ENCODE measurements around the gene MORN4.
A peak's percentile ranks its signal among the peaks of the same experiment; 100 is the strongest.
"Not testable (repeated sequence)": the region's sequence is repeated elsewhere in the genome, so short reads cannot be mapped to it uniquely, and the experiment has no call there.

MORN4 gene

DNA sequence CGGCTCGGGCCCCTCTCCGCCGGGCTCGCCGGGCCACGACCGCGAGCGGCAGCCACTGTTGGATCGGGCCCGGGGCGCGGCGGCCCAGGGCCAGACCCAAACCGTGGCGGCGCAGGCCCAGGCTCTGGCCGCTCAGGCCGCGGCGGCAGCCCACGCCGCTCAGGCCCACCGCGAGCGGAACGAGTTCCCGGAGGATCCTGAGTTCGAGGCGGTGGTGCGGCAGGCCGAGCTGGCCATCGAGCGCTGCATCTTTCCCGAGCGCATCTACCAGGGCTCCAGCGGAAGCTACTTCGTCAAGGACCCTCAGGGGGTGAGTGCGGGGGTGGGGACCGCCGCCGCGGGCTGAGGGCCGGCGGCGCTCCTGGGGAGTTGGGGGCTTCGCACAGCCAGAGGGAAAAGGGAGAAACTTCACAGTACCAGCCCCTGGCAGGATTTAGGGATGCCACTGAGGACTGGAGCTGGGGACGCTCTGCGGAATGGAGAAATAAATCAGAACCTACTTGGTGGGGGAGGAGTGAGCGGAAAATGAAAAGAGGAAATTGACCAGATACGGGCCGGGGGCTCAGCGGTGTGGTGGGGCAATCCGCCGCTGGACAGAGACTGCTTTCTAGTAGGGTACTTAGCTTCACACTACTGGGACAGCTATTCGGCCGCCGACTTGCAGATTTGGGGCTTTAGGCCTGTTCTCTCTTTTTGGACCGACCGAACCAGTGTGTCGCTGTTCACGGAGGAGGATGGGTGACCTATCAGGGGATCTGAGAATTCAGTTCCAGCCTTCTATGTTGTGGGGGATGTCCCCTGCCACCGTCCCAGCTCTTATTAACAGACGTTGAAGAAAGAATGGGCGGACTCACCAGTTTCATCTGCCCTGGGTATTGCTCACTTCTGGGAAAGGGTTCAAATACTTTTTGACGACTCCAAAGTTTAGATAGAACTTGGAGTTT lies 7.8 kb upstream of the MORN4 start:
- DNase-seq (ENCODE audit: low read depth), result no peak

DNA sequence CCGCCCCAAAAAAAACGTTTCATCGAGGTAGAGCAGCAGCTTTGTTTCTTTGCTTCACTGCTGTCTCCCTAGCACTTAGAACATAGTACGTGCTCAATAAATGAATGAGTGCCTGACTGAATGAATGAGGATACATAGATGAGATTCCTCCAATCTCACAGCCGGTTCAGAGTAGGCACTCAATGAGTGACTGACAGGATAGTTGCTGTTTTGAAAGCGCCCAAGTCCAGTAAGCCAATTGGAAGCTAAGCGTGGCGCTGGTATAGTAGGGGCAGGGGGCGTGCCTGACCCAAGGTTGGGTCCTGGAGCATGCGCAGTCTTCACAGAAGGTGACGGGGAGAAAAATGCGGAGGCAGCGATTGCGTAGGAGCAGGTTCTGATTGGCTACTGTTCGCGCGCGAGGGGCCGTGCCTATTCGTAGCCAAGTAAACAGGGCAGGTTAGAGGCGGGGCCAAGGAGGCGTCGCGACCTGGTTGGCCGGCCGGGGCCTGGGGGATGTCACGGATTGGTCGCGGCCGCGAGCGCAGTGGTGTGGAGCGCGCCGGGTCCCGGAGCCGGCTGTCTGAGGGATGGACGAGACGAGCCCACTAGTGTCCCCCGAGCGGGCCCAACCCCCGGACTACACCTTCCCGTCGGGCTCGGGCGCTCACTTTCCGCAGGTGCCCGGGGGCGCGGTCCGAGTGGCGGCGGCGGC lies 7.0 kb upstream of the MORN4 start, which contains the start of gene PI4K2A:
TSS of gene PI4K2A (plus strand) at position 498 of the 694 bp plus-strand sequence. CDS start at position 570, 72 bp downstream.
- DNase-seq (ENCODE audit: low read depth), result peak; percentile 87

- DNase-seq (ENCODE audit: low read depth), result not testable (repeated sequence)
These were observed 5.8 kb upstream of the MORN4 start for GRCh38 chr10:97639090-97639489.

- no peak for DNase-seq (ENCODE audit: low read depth)
These were observed 2.3 kb upstream of the MORN4 start for GRCh38 chr10:97635577-97635976.

- no peak for DNase-seq (ENCODE audit: low read depth)
These were observed 621 bp upstream of the MORN4 start for GRCh38 chr10:97633921-97634320.

DNA sequence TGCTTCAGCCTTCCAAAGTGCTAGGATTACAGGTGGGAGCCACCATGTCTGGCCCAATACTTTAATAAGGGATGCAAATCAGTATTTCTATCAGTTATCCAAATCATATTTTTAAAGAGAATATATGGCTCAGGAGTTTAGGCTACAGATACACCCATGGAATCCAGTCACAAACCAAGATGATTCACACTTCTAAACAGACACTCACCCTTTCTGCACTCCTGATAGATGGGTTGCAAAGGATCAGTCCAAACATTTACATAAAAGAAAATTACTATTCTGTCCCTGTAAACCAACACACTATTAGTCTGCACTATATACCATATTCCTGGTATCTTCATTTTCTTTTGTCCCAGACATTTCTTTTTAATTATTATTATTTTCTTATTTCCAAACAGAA lies 2.2 kb downstream of the MORN4 start:
- DNase-seq (ENCODE audit: low read depth), result no peak

DNA sequence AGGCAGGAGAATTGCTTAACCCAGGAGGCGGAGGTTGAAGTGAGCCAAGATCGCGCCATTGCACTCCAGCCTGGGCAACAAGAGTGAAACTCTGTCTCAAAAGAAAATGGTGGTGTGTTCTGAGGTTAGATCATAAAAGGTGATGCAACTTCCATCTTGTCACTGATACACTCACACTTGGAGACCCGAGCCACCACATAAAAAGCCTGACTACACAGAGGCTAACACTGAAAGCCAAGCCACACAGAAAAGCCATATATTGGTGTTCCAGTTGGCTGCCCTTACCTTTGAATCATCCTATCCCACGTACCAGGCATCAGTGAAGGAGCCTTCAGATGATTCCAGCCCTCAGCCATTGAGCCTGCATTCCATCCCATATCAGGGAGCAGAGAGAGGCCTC lies 4.0 kb downstream of the MORN4 start:
- DNase-seq (ENCODE audit: low read depth), result no peak

DNA sequence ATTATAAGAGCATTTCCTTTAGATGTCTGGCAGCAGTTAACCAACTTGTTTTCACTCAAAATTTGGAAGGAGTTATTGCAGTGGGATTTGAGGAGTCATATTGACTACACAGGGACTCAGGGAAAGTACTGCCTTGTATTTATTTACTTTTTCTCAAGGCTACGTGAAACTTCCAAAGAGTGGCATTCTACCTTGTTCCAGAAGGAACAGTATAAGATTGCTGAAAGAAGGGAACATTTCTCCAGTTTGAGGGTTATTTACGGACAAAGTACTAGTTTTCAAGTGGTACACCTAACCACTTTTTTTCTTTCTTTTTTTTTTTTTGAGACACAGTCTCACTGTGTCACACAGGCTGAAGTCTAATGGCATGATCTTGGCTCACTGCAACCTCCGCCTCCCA lies 5.1 kb downstream of the MORN4 start:
- DNase-seq (ENCODE audit: low read depth), result no peak

DNA sequence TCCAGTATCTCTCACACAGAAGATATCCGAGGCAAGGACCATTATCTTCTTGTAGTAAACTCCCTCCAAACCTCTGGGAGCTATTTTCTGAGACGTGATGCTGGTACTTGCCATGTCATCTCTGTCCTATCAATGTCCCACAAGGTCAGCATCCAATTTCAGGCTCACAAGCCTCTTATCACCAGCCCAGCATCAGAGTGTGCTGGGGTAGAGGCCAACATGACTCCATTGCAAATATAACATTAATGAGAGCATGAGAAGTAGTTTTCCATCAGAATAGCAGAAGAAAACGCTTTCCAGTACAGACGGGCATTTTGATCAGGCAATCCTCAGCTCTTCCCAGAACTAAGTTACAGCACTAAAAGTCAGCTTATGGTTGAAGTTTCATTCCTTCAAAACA lies 5.6 kb downstream of the MORN4 start:
- no peak for DNase-seq (ENCODE audit: low read depth)

DNA sequence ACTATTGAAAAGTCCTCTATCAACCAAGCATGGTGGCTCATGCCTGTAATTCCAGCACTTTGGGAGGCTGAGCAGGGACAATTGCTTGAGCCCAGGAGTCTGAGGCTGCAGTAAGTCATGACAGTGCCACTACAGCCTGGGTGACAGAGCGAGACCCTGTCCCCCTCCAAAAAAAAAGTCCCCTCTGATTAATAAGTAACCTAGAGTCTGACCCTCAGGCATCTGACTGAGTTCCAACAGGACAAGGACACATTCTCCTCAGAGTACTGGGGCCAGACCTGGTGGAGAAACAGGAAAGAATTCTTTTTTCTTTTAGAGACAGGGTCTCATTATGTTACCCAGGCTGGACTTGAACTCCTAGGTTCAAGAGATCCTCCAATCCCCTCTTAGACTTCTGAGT lies 10.0 kb downstream of the MORN4 start:
- DNase-seq (ENCODE audit: low read depth), result no peak

GRCh38 chr10:97618733-97619132 lies 14.6 kb downstream of the MORN4 start:
- no peak for DNase-seq (ENCODE audit: low read depth)

- no peak for DNase-seq (ENCODE audit: low read depth)
These were observed 15.0 kb downstream of the MORN4 start for GRCh38 chr10:97618285-97618684.

DNA sequence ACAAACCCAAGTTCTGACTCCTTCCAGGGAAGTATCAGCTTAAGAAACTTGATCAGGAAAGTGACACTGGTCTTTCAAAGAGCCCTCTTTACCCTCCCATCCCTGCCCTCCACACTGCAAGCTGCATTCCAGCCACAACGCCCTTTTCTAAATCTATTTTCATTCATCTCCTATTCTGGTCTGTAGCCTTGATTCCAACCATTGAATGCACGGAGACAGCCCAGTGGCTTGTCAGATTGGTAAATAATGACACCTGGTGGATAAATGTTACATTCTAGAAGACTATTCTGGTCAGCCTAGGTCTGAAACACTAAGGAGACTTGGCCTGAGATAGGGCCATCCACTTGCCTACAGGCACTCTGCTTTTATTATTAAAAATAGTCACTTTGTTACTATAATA lies 20.9 kb downstream of the MORN4 start:
- no peak for DNase-seq (ENCODE audit: low read depth)

DNA sequence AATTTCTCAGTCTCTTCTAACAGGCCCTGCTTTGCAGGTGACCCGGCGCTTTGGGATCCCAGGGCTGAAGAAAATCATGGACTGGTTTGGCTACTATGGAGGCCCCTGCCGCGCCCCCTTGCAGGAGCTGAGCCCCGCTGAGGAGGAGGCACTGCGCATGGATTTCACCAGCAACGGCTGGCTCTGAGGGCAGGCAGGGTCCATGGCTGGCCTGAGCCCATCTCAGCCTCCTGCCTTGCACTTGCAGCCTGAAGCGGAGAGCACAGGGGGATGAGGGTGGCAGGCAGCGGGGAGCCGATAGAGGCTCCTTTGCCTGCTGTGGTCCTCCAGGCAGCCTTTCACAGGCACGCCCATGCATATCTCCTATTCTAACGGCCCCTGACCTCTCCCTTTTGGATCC lies 21.8 kb downstream of the MORN4 start:
- DNase-seq (ENCODE audit: low read depth), result no peak

DNA sequence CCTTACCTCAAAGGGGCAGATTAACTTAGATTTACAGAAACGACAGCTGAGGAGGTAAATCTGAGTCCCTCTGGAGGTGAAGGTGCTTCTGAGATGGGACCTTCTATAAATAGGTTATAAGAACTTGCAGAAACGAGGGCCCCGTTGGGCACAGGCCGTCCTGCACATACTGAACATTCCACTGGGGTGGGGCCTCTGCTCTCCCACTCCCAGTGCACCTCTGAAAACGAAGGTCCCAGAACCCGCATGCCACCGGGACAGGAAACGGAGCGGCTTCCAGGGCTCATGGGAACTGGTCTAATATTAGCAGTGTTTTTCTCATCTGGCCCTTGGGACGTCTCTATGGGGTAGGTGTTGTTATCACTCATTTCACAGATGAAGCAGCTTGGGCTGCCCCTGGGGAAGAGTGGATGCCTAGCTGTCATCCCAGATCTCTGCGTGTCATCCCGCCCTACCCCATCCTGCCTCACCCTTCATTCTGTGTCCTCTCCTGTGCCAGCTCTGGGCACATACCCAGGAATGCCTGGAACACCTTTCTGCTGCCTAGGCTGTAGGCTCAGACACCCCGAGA lies 24.2 kb downstream of the MORN4 start:
- DNase-seq (ENCODE audit: low read depth), result no peak

GRCh38 chr10:97607095-97607636 lies 26.1 kb downstream of the MORN4 start:
- no peak for DNase-seq (ENCODE audit: low read depth)

DNA sequence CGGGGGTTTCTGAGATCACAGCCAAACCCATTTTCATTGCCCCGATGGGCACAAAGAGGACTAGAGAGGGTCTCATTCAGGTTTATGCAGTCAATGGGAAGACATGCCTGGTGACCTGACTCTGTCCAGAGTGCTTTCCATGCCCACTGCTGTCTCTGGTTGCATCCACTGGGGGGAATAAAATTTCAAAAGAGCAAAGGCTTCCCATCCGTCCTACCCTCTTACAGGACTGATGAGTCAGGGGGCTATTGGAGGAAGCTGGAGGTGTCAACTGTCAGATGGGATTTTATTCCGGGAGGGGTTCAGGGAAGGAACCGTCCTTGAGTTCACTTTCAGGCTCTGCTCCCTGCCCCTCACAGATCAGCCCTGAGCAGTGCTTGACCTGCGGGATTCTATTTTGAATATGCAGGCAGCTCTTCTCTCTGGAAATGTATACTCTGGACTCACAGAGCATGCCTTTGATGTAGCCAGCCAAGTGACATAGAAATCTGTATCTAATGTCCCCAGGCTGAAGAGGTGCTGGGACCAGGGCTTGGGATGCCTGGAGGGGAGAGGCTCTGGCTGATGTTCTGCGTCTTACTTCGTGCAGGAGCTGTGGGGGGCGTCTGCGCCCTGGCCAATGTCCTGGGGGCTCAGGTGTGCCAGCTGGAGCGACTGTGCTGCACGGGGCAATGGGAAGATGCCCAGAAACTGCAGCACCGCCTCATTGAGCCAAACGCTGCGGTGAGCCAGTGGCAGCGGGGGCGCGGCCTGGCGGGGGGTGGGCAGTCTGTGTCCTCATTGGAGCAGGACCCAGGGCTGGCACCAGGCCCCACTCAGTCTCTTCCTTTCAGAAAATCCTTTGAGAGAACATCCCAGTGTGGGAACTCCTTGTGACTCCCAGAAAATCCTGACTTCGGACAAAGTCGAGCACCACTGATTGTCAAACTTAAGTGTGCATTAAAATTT lies 31.8 kb downstream of the MORN4 start:
- no peak for DNase-seq (ENCODE audit: low read depth)

GRCh38 chr10:97600616-97601015 lies 32.7 kb downstream of the MORN4 start:
- no peak for DNase-seq (ENCODE audit: low read depth)

- DNase-seq (ENCODE audit: low read depth), result no peak
These were observed 34.1 kb downstream of the MORN4 start for GRCh38 chr10:97599272-97599619.

DNA sequence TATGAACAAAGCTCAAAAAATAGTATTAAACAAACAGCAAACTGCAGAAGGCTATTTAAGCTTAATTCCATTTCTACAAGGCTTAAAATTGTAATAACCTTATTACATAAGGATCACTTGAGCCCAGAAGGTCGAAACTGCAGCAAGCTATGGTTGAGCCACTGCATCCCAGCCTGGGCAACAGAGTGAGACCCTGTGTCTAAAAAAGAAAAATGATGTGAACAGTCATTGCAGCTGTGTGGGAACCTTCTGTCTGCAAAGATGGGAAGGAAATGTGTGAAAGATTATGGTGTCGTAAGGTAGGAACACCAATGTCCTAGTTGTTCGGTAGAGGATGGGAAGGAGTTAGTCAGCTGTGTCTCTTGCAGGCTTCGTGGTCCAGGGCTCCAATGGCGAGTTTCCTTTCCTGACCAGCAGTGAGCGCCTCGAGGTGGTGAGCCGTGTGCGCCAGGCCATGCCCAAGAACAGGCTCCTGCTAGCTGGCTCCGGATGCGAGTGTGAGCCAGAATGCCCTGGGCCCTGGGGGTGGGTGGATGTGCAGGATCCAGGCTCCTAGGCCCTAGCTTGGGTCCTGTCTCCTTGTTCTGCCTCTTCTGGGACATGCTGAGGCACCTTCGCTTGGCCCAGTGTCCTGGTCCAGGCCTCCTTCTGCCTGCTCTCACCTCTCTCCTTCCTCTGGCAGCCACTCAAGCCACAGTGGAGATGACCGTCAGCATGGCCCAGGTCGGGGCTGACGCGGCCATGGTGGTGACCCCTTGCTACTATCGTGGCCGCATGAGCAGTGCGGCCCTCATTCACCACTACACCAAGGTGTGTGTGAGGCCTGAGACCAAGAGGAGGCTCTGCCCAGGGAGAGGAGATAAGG lies 34.7 kb downstream of the MORN4 start:
- no peak for DNase-seq (ENCODE audit: low read depth)

DNA sequence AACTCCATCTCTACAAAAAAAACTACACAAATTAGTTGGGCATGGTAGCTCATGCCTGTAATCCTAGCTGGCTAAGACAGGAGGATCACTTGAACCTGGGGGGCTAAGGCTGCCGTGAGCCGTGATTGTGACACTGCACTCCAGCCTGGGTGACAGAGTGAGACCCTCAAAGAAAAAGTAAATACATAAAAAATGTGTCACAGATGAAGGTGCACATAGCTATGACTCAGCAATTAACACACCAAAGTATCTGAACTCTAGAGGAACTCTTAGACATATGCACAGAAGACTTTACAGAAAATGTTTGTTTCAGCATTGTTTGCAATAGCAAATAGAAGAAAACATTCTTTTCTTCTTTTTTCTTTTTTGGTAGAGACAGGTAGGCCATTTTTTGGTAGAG lies 35.5 kb downstream of the MORN4 start:
- no peak for DNase-seq (ENCODE audit: low read depth)
